ENCODE results near the gene DCD.
"Not testable (repeated sequence)": the region's sequence is repeated elsewhere in the genome, so short reads cannot be mapped to it uniquely, and the experiment has no call there.

DCD gene

DNA sequence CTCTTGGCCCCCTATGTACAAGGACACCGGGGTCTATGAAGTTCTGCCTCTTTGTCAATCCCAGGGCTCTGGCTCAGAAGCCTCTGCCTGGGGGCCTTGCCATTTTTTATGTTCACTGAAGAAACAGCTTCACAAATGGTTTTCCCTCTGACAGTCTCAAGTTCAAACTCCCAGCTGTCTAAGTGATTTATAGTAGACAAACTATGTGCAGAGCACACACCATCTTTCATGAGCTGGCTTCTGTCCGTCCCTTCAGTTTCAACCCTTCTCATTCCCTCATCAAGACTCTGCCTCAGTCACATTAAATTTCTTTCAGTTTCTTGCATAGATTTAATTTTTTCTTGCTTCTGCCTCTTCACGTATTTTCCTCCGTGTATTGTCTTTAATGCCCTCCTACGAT lies 2.7 kb upstream of the DCD start:
- DNase-seq = no peak

- no peak for DNase-seq
These were observed 2.2 kb upstream of the DCD start for GRCh38 chr12:54650409-54650808.

GRCh38 chr12:54649825-54650224 lies 1.7 kb upstream of the DCD start:
- no peak for DNase-seq

GRCh38 chr12:54641554-54641953 lies 6.6 kb downstream of the DCD start:
- no peak for DNase-seq

DNA sequence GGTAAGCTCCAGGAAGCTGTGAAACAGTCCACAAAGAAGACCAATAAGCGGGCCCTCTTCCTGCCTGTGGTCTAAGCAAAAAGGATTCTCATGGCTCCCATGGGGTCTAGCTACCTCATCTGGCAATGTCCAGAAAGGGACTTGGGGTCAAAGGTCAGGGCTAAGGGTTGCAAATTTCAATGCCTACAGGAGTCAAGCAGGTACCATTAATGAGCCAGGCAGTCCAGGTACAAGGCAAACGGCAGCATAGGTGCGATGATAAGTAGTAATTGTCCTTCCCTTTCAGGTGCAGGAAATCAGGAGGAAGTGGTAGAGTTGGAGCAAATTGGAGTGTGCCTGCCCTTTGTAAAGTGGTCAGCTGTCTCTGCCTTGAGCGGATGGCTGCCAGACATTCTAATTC lies 7.1 kb downstream of the DCD start:
- no peak for DNase-seq

- DNase-seq = not testable (repeated sequence)
These were observed 9.1 kb downstream of the DCD start for GRCh38 chr12:54639112-54639511.

DNA sequence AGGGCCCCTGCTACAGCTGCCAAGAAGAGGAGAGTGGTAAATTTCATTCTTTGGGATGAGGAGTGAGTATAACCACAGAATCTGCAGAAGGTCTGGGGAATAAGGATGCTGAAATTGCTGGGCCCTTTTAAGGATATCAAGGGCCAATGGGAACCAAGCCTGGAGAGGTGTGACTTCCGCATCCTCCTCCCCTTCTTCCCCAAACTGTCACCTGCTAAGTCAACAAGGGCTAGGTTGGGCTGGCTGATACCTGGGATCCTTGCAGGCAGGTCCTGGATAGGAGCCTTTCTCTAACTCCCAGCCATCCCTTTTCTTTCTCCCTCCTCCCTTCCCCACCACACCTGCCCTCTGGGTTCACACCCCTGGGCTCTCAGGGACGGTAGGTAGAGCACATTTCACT lies 13.4 kb downstream of the DCD start, which contains the start of gene LACRT:
Gene LACRT, minus strand, starts transcription at position 101 of the 400 bp plus-strand sequence. Its CDS starts 54 bp downstream, at position 47.
- no peak for DNase-seq

GRCh38 chr12:54631988-54632728 lies 16.0 kb downstream of the DCD start:
- DNase-seq = no peak

DNA sequence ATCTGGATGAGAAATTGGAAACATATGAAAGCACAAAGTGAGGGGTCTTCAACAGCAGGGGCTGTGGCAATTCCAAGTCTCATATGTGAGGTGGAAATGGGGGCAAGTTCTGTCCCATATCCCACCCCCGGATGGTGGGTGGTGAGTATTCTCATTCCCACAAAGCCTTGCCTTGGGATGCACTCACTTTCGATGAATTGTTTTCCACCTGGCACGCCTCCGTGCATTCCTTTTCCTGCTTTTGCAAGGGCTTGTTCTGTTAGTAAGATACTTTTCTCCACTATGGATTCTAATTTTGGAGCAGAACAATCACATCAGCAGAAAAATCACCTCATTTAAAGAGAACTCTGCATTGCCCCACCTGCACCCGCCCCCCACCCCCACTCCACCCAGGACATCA lies 16.6 kb downstream of the DCD start:
- DNase-seq = no peak

GRCh38 chr12:54629925-54630324 lies 18.2 kb downstream of the DCD start:
- DNase-seq = no peak

DNA sequence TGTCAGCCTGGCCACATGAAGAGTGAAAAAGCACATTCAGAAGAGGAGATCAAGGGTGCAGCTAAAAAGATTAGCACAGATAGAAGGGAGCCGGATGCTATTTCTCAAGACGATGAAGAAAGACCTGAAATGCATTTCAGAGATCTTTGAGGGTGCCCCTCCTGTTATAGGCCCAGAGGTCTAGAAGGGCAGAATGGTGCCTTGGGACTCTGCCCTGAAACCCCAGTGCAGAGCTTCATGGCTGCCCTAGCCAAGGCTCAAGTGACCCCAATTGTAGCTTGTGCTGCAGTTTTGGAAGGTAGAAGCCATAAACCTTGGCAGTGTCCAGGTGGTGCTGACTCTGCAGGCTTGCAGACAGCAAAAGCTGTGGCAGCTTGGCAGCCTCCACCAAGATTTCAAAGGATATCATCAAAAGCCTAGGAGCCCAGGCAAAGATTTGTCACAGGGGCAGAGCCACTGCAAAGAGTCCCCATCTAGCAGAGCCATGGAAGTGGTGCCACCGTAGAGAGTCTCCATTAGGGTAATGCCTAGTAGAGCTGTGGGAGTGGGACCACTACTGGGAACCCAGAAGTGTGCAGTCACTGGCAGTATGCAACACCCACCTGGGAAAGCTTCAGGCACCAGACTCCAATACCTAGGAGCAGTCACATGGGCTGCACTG lies 19.8 kb downstream of the DCD start:
- no peak for DNase-seq

DNA sequence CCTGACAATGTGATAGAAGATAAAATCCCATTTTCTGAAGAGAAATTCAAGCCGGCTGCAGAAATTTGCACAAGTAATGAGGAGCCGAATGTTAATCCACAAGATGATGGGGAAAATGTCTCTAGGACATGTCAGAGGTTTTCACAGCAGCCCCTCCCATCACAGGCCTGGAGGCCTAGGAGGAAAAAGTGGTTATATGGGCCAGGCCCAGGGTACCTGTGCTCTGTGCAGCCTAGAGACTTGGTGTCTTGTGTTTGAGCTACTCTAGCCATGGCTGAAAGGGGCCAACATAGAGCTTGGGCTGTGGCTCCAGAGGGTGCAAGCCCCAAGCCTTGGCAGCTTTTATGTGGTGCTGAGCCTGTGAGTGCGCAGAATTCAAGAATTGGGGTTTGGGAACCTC lies 20.9 kb downstream of the DCD start:
- no peak for DNase-seq

DNA sequence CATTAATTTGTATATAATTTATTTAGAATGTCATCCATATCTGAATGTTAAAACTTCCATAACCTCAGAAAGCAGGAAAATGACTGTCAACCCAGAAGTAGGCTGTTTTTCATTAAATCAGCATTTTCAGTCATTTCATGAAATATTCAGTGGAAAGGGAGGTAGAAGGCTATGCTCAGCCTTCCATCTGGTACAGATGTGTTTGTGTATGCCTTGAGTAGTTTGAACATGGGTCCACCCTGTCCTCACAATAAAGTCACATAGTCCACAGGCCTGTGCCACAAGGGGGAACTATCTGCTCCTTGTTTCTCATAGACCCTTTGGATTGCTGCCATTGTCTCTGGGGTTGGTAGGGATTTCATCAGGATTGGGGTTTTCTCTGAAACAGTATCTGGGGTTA lies 22.6 kb downstream of the DCD start:
- DNase-seq = no peak

GRCh38 chr12:54624315-54625279 lies 23.6 kb downstream of the DCD start:
- DNase-seq = no peak

DNA sequence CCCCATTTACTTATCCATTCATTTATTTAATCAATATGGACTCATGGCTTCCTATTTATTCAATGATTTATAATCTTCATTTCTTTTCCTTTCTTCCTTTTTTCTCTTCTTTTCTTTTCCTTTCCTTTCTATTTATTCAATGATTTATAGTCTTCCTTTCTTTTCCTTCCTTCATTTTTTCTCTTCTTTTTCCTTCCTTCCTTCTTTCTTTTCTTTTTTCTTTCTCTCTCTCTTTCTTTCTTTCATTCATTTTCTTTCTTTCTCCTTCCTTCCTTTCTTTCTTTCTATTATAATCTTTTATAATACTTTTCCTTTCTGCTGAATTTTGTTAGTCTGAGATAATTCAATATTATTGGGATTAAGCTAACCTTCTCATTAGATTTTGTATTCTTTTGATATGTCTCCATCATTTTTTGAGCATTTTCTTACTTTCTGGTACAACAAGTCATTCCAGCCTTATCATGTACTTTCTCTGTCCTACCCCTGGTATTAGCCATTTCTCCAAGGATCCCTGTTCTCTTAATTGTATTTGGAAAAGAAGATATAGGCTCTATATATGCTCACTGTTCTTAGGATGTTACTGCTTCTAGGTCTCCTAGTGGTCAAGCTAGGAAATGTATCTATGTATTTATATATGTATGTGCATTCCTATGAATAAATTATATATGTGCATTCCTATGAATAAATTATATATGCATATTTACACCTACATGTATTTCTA lies 25.5 kb downstream of the DCD start:
- DNase-seq = no peak

DNA sequence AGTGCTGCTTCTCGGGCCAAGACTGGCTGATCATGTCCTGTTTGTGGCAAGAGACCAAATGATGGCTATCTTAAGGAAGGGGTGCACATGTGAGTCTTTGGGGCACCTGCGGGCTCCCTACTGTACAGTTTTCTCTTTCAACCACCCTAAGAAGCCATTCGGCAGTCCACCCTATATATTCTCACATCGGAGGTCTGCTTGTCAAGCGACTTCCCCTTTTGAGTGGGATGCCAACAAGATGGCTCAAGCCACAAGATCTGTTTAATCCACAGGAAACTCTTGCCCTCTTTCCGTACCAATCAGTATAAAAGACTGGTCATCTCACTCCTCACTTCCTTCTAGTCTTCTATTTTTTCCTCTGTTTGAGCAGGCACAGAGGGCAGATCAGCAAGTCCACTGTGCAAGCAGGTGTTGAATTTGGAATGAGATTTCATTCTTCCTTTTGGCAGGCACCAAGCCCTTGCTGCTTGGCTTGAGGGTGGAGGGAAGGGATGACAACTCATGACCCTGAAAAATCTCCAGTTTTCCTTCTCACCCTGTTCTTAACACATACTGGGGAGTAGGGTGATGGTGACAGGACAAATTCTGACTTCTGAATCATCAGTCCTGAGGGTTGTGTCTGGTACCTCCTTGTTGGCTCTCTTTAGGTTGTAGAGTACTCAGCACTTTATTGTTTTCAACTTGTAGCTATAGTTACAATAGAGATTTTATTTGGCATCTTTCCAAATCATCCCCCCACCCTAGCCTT lies 31.1 kb downstream of the DCD start:
- DNase-seq = no peak

DNA sequence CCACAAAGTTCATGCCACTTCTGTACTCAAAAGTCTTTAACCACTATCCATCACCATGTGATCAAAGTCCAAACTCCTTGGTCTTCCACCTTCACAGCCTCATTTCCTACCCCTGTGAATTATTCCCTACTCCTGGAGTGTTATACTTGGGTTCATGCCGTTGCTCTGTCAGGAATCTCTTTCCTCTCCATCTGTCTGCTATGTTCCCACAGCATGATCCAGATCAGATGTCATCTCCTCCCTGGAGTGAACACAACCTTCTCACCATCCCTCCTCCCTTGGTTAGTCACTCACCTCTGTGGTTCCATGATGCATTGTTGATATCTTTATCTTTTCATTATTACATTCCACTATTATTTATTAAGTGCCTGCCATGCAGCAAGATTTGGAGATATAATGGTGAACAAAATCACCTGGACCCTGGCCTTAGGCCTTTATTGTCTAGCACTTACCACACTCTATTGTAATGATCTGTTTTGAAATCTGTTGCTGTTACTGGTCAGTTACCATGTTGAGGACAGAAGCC lies 35.9 kb downstream of the DCD start:
- DNase-seq = no peak

DNA sequence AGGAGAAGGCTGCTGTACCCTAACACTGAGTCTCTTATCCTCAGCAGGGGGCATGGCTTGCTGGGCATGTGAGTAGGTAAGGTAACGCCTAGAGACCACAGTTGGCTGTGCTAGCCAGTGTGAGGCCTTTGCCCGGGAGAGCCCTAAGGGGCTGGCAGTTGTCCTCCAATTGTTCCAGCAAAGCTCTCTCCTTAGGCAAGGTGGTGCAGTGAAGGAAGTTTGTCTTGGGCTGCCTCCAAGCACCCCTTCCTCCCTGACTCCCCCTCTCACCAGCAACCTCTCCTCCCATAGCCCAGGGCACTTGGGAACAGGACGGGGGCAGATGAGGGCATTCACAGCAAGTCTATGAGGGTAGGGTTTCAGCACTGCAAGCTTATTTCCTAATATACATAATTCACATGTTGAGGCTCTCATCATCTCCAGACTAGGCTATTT lies 36.4 kb downstream of the DCD start:
- no peak for DNase-seq

GRCh38 chr12:54608769-54609168 lies 39.4 kb downstream of the DCD start:
- DNase-seq = no peak

DNA sequence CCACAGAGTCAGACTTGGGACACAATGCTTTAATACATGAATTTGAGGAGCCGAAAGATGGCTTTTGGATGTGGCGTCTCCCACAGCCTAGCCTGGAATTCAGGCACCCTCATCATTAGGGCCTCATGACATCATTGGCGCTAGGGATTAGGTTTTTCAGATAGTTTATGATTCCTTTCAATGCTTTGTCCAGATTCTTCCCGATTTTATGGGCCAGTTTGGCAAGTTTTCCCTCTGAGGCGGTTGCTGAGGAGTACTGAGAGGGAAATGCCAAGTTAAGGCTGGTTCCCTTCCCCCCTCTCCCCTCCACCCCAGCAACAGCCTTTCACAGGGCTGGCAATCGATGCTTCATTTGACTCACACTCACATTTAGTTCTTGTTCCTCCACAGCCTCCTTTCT lies 40.0 kb downstream of the DCD start:
- DNase-seq = no peak

DNA sequence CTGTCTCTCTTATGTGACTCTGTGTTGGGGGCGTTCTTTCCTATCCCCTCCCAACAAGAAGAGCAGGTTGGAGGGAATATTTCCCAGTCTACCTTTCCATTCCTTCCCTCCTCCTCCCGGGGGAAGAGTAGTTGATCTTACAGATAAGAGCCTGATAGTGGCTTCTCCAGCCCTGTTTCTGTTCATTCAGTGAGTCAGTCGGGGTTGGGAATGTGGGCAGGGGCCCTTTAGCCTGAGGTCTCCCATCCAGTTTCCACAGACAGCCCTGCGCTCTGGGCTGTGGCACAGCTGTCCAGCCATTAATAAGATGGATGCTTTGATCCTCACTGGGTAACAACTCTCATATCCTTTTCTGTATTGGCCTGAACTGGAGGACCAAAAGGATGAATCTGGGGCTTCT lies 41.6 kb downstream of the DCD start:
- no peak for DNase-seq

All from SIG-M5 (cell line).